Glomerular endothelial cell (primary cell): ENCODE measurements around the gene PLA2G4F. TPM values are rescaled to one million over a fixed set of nuclear protein-coding genes. Genes with fewer than 3 reads are reported as not detected.

Experiments
- DNase-seq: peaks from one replicate; pipeline ENCODE4 v3.0.0-alpha.2; 2011; ENCODE audit warnings: low read depth, low spot score; ENCODE audit errors: extremely low read depth
- total RNA-seq: library from RNA; depleted of rRNA; stranded (reverse); fragments of >200 nt; gene quantifications from 2 replicates; pipeline ENCODE4 v1.2.3, GENCODE V29; 2015

The PLA2G4F gene
- total RNA-seq, 1 donor from 2014 or later = not detected

- DNase-seq = no peak
These were observed 21.7 kb downstream of the PLA2G4F start for GRCh38 chr15:42134617-42135245.

GRCh38 chr15:42133886-42134502 is 22.4 kb downstream of the PLA2G4F start:
- DNase-seq = no peak

GRCh38 chr15:42133356-42133755 is 23.1 kb downstream of the PLA2G4F start:
- DNase-seq = no peak

- no peak for DNase-seq
These were observed 24.3 kb downstream of the PLA2G4F start for GRCh38 chr15:42131826-42132806.

- no peak for DNase-seq
These were observed 25.4 kb downstream of the PLA2G4F start for GRCh38 chr15:42131006-42131405.

GRCh38 chr15:42130246-42130986 is 26.0 kb downstream of the PLA2G4F start:
- no peak for DNase-seq

- DNase-seq = no peak
These were observed 27.1 kb downstream of the PLA2G4F start for GRCh38 chr15:42129364-42129763.

GRCh38 chr15:42128476-42128875 is 28.0 kb downstream of the PLA2G4F start:
- no peak for DNase-seq

- DNase-seq = no peak
These were observed 32.9 kb downstream of the PLA2G4F start for GRCh38 chr15:42123546-42123945.

- no peak for DNase-seq
These were observed 34.8 kb downstream of the PLA2G4F start for GRCh38 chr15:42121682-42122081.

- DNase-seq = no peak
These were observed 35.4 kb downstream of the PLA2G4F start for GRCh38 chr15:42121021-42121420.

- no peak for DNase-seq
These were observed 36.2 kb downstream of the PLA2G4F start for GRCh38 chr15:42120285-42120684.

- DNase-seq = no peak
These were observed 37.0 kb downstream of the PLA2G4F start for GRCh38 chr15:42119446-42119760.

- no peak for DNase-seq
These were observed 37.6 kb downstream of the PLA2G4F start for GRCh38 chr15:42118650-42119445.

- DNase-seq = no peak
These were observed 44.5 kb downstream of the PLA2G4F start for GRCh38 chr15:42111924-42112323.

- no peak for DNase-seq
These were observed 46.1 kb downstream of the PLA2G4F start for GRCh38 chr15:42110367-42110766.

GRCh38 chr15:42108806-42109205 is 47.6 kb downstream of the PLA2G4F start:
- DNase-seq = no peak

- DNase-seq = no peak
These were observed 48.2 kb downstream of the PLA2G4F start for GRCh38 chr15:42108189-42108588.

GRCh38 chr15:42107473-42107872 is 49.0 kb downstream of the PLA2G4F start:
- DNase-seq = no peak

GRCh38 chr15:42106288-42106687 is 50.1 kb downstream of the PLA2G4F start:
- no peak for DNase-seq
